Measurements from ENCODE around the gene CPNE7. TPM values are rescaled to one million over a fixed set of nuclear protein-coding genes. Genes with fewer than 3 reads are reported as not detected.

The CPNE7 gene
- total and polyA plus RNA-seq, 2 donors: 9.6 to 12.8 TPM

- peaks cover 2 to 19% of the 10 kb centered on the region in 2 donors for H3K9me3 ChIP-seq (ENCODE audit: control insufficient read depth in 2 of 2, insufficient read depth in 1 of 2, low read length in 1 of 2)
- WGBS: 96% methylated on average over 25 of the region's 25 CpGs
- H3K36me3 ChIP-seq (ENCODE audit: control insufficient read depth in 2 of 2, insufficient read depth in 2 of 2, low read length in 1 of 2): no peaks in the 10 kb centered on the region
- peaks cover 35 to 54% of the 10 kb centered on the region in 2 donors for H3K27me3 ChIP-seq (ENCODE audit: control insufficient read depth in 2 of 2, insufficient read depth in 1 of 2, low read length in 1 of 2)
- peaks cover 11 to 18% of the 10 kb centered on the region in 2 donors for H3K4me1 ChIP-seq (ENCODE audit: control insufficient read depth in 2 of 2, insufficient read depth in 2 of 2, low read length in 2 of 2)
- DNase-seq (ENCODE audit: low read depth in 6 of 9, low spot score in 9 of 9): no peak
- H3K4me3 ChIP-seq (ENCODE audit: low read length in 2 of 2): no peak overlapping the region
- no peak overlapping the region for H3K27ac ChIP-seq (ENCODE audit: low read depth in 1 of 2, low read length in 1 of 2)
Measured at GRCh38 chr16:89577055-89577759, 1.6 kb downstream of the CPNE7 start.

DNA sequence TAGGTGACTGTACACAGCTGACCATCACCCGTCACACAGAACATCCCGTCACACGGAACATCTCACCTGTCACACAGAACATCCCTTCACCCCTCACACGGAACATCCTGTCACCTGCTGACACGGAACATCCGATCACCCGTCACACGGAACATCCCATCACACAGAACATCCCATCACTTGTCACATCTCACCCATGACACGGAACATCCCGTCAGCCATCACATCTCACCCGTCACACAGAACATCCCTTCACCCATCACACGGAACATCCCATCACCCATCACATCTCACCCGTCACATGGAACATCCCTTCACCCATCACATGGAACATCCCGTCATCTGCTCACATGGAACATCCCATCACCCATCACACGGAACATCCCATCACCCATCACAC is 3.8 kb downstream of the CPNE7 start:
- H3K27me3 ChIP-seq (ENCODE audit: control insufficient read depth in 2 of 2, insufficient read depth in 1 of 2, low read length in 1 of 2): peaks cover 27 to 35% of the 10 kb centered on the region in 2 donors
- no peak for DNase-seq (ENCODE audit: low read depth in 6 of 9, low spot score in 9 of 9)
- peaks cover 2 to 19% of the 10 kb centered on the region in 2 donors for H3K9me3 ChIP-seq (ENCODE audit: control insufficient read depth in 2 of 2, insufficient read depth in 1 of 2, low read length in 1 of 2)
- no peak overlapping the region for H3K4me3 ChIP-seq (ENCODE audit: low read length in 2 of 2)
- H3K36me3 ChIP-seq (ENCODE audit: control insufficient read depth in 2 of 2, insufficient read depth in 2 of 2, low read length in 1 of 2): no peaks in the 10 kb centered on the region
- no peak overlapping the region for H3K27ac ChIP-seq (ENCODE audit: low read depth in 1 of 2, low read length in 1 of 2)
- WGBS: 94% methylated on average over 15 of the region's 15 CpGs
- H3K4me1 ChIP-seq (ENCODE audit: control insufficient read depth in 2 of 2, insufficient read depth in 2 of 2, low read length in 2 of 2): peaks cover 8 to 9% of the 10 kb centered on the region in 2 donors

DNA sequence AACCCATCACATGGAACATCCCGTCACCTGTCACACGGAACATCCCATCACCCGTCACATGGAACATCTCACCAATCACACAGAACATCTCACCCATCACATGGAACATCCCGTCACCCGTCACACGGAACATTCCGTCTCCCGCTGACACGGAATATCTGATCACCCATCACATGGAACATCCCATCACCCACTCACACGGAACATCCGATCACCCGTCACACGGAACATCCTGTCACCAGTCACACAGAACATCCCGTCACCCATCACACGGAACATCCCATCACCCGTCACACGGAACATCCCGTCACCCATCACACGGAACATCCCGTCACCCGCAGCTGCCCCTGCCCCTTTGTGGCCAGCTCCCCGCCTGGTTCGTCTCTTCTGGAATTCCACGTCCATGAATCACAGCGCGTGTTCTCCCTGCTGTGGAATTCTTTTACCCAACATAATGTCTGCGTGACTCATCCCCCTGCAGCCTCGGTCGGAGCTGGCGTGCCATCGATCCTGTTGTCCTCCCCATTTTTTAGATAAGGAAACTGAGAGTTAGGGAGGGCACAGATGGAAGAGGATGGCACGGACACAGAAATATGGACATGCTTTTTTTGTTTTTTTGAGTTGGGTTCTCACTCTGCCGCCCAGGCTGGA is 5.6 kb downstream of the CPNE7 start:
- Histone ChIP-seq H3K27ac (ENCODE audit: low read depth in 1 of 2, low read length in 1 of 2) (no peak overlapping the region), H3K4me1 (ENCODE audit: control insufficient read depth in 2 of 2, insufficient read depth in 2 of 2, low read length in 2 of 2) (peaks cover 9 to 14% of the 10 kb centered on the region in 2 donors)
- 95% methylated on average over 33 of the region's 33 CpGs for WGBS

DNA sequence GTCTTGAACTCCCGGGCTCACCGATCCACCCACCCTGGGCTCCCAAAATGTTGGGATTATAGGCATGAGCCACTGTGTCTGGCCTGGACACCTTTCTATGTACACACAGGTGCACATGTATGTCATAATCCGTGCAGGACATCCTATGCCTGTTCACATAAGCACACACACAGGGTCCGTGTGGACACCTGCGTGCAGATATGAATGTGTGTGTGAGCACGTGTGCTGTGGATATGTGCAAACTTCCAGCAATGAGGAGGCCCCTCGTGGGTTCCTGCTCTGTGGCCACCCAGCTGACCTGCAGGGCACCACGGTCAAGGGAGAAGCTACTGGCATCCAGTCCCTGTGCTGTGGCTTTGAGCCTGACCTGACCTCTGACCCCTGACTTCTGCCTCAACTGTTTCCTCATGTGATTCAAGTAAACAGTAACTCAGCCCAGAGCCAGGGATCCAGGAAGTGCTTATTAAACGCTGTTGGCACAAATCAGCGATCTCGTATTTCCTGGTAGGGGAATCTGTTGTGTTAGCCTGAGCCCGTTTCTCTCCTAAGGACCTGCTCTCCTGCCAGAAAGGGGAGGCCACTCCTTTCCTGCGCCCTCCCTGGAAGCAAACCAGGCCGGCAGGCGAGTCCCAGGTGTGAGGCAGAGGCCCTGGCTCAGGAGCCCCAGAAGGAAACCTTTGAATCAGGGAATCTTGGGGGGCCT is 6.5 kb downstream of the CPNE7 start:
- no peaks in the 10 kb centered on the region for H3K36me3 ChIP-seq (ENCODE audit: control insufficient read depth in 2 of 2, insufficient read depth in 2 of 2, low read length in 1 of 2)
- H3K27ac ChIP-seq (ENCODE audit: low read depth in 1 of 2, low read length in 1 of 2): no peak overlapping the region
- no peak overlapping the region for H3K4me3 ChIP-seq (ENCODE audit: low read length in 2 of 2)
- no peak for DNase-seq (ENCODE audit: low read depth in 6 of 9, low spot score in 9 of 9)
- peaks cover 9 to 16% of the 10 kb centered on the region in 2 donors for H3K4me1 ChIP-seq (ENCODE audit: control insufficient read depth in 2 of 2, insufficient read depth in 2 of 2, low read length in 2 of 2)
- WGBS: 85% methylated on average over 15 of the region's 15 CpGs
- H3K9me3 ChIP-seq (ENCODE audit: control insufficient read depth in 2 of 2, insufficient read depth in 1 of 2, low read length in 1 of 2): peaks cover 2 to 19% of the 10 kb centered on the region in 2 donors
- peaks cover 2 to 11% of the 10 kb centered on the region in 2 donors for H3K27me3 ChIP-seq (ENCODE audit: control insufficient read depth in 2 of 2, insufficient read depth in 1 of 2, low read length in 1 of 2)

More for the DNA sequence above, 5.6 kb downstream of the CPNE7 start:
- Histone ChIP-seq H3K9me3 (ENCODE audit: control insufficient read depth in 2 of 2, insufficient read depth in 1 of 2, low read length in 1 of 2) (peaks cover 2 to 19% of the 10 kb centered on the region in 2 donors), H3K4me3 (ENCODE audit: low read length in 2 of 2) (no peak overlapping the region), H3K27me3 (ENCODE audit: control insufficient read depth in 2 of 2, insufficient read depth in 1 of 2, low read length in 1 of 2) (peaks cover 9 to 19% of the 10 kb centered on the region in 2 donors), H3K36me3 (ENCODE audit: control insufficient read depth in 2 of 2, insufficient read depth in 2 of 2, low read length in 1 of 2) (no peaks in the 10 kb centered on the region)
- DNase-seq (ENCODE audit: low read depth in 6 of 9, low spot score in 9 of 9): no peak

GRCh38 chr16:89582614-89583196 is 7.1 kb downstream of the CPNE7 start:
- Histone ChIP-seq H3K27ac (ENCODE audit: low read depth in 1 of 2, low read length in 1 of 2) (no peak overlapping the region), H3K4me3 (ENCODE audit: low read length in 2 of 2) (no peak overlapping the region), H3K36me3 (ENCODE audit: control insufficient read depth in 2 of 2, insufficient read depth in 2 of 2, low read length in 1 of 2) (no peaks in the 10 kb centered on the region), H3K4me1 (ENCODE audit: control insufficient read depth in 2 of 2, insufficient read depth in 2 of 2, low read length in 2 of 2) (peaks cover 9 to 16% of the 10 kb centered on the region in 2 donors), H3K27me3 (ENCODE audit: control insufficient read depth in 2 of 2, insufficient read depth in 1 of 2, low read length in 1 of 2) (peaks cover 0 to 4% of the 10 kb centered on the region in 2 donors), H3K9me3 (ENCODE audit: control insufficient read depth in 2 of 2, insufficient read depth in 1 of 2, low read length in 1 of 2) (peaks cover 2 to 22% of the 10 kb centered on the region in 2 donors)
- DNase-seq (ENCODE audit: low read depth in 6 of 9, low spot score in 9 of 9): no peak
- 98% methylated on average over 19 of the region's 19 CpGs for WGBS

GRCh38 chr16:89583197-89583894 is 7.8 kb downstream of the CPNE7 start:
- Histone ChIP-seq H3K27ac (ENCODE audit: low read depth in 1 of 2, low read length in 1 of 2) (no peak overlapping the region), H3K36me3 (ENCODE audit: control insufficient read depth in 2 of 2, insufficient read depth in 2 of 2, low read length in 1 of 2) (no peaks in the 10 kb centered on the region), H3K27me3 (ENCODE audit: control insufficient read depth in 2 of 2, insufficient read depth in 1 of 2, low read length in 1 of 2) (peaks cover 0 to under 1% of the 10 kb centered on the region in 2 donors), H3K9me3 (ENCODE audit: control insufficient read depth in 2 of 2, insufficient read depth in 1 of 2, low read length in 1 of 2) (peaks cover 2 to 28% of the 10 kb centered on the region in 2 donors), H3K4me1 (ENCODE audit: control insufficient read depth in 2 of 2, insufficient read depth in 2 of 2, low read length in 2 of 2) (peaks cover 9 to 16% of the 10 kb centered on the region in 2 donors), H3K4me3 (ENCODE audit: low read length in 2 of 2) (no peak overlapping the region)
- WGBS: 96% methylated on average over 36 of the region's 36 CpGs
- DNase-seq (ENCODE audit: low read depth in 6 of 9, low spot score in 9 of 9): no peak

DNA sequence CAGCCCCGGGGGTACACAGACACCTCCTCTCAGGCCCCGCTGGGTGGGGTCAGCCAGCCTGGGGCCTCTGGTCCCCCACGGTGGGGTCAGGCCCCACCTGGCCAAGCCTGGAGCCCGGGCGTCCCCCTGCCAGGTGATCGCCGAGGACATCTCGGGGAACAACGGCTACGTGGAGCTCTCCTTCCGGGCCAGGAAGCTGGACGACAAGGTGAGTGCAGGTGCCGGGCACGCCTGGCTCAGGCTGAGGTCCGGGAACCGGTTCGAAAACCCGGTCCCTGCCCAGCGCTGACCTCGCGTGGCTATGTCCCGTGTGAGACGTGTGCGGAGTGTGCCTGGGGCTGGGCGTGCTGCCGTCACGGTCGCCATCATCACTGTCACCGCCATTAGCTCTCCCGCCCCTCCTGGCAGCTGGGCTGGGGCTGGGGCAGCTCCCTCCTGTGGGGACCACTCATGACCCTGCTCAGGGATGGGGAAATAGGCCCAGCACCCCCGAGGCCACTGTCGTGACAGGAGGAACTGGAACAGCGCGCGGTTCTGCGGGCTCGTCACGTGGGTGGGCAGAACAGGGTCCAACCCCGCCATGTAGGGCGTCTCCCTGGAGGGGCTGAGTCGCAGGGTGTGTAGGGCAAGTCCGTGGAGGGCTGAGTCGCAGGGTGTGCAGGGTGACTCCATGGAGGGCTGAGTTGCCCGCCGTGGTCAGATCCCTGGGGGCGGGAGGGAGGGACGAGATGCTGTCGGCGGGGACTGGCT is 8.5 kb downstream of the CPNE7 start:
- Histone ChIP-seq H3K27me3 (ENCODE audit: control insufficient read depth in 2 of 2, insufficient read depth in 1 of 2, low read length in 1 of 2) (no peaks in the 10 kb centered on the region), H3K9me3 (ENCODE audit: control insufficient read depth in 2 of 2, insufficient read depth in 1 of 2, low read length in 1 of 2) (peaks cover 2 to 34% of the 10 kb centered on the region in 2 donors), H3K27ac (ENCODE audit: low read depth in 1 of 2, low read length in 1 of 2) (no peak overlapping the region), H3K36me3 (ENCODE audit: control insufficient read depth in 2 of 2, insufficient read depth in 2 of 2, low read length in 1 of 2) (no peaks in the 10 kb centered on the region), H3K4me3 (ENCODE audit: low read length in 2 of 2) (no peak overlapping the region), H3K4me1 (ENCODE audit: control insufficient read depth in 2 of 2, insufficient read depth in 2 of 2, low read length in 2 of 2) (peaks cover 9 to 16% of the 10 kb centered on the region in 2 donors)
- DNase-seq (ENCODE audit: low read depth in 6 of 9, low spot score in 9 of 9): no peak
- WGBS: 97% methylated on average over 49 of the region's 49 CpGs
